HepG2 (cell line): ENCODE results near the gene CTNNA2. TPM values are rescaled to one million over a fixed set of nuclear protein-coding genes. Genes with fewer than 3 reads are reported as not detected.

Source experiments
- CREM ChIP-seq, 2 experiments: sonication (generic) in 1 of 2; formaldehyde crosslinking in 1 of 2; IDR thresholded peaks; 2 replicates each; pipeline versions ENCODE4 v1.4.0 to v1.6.1; 2016 to 2020; ENCODE audit warnings: antibody characterized with exemption in 1 of 2, mild to moderate bottlenecking in 1 of 2, missing genetic modification reagents in 1 of 2
- HMGA1 ChIP-seq: sonication (generic); formaldehyde crosslinking; conservative IDR thresholded peaks from 2 replicates; pipeline ENCODE4 v1.4.0; 2020; ENCODE audit warnings: missing genetic modification reagents
- PHF21A ChIP-seq: sonication (generic); formaldehyde crosslinking; IDR thresholded peaks from 2 replicates; pipeline ENCODE4 v1.5.0; 2020; ENCODE audit warnings: mild to moderate bottlenecking, missing genetic modification reagents
- ZNF674 ChIP-seq: sonication (generic); formaldehyde crosslinking; IDR thresholded peaks from 2 replicates; pipeline ENCODE4 v1.5.0; 2020; ENCODE audit warnings: low read depth, mild to moderate bottlenecking, missing genetic modification reagents
- polyA plus RNA-seq, 8 experiments: library from polyadenylated mRNA; depleted of rRNA in 3 of 8; stranded (reverse) in 7 of 8; unstranded in 1 of 8; fragments of >200 nt; fragmentation: Illumina TruSeq in 4 of 8; extraction: Trizol in 4 of 8; gene quantifications; 2 replicates each; pipeline versions ENCODE4 v1.2.1 to v1.2.3, GENCODE V29; 2011 to 2016; ENCODE audit warnings: low read depth in 4 of 8, missing spikeins in 1 of 8, mixed read lengths in 1 of 8; ENCODE audit not compliant: insufficient read depth in 1 of 8
- total RNA-seq, 5 experiments: library from RNA; depleted of rRNA; stranded (reverse); fragments of >200 nt; fragmentation: Illumina TruSeq; extraction: Trizol; gene quantifications; 2 replicates each; pipeline ENCODE4 v1.2.3, GENCODE V29; 2016; ENCODE audit warnings: low read depth in 1 of 5
- TF ChIP-seq, protein P1 (sequence below): sonication (generic); formaldehyde crosslinking; IDR thresholded peaks from 2 replicates; pipeline ENCODE4 v1.4.0; 2020; ENCODE audit warnings: mild to moderate bottlenecking, missing genetic modification reagents, borderline replicate concordance
- TF ChIP-seq, protein P2 (sequence below): sonication (generic); formaldehyde crosslinking; IDR thresholded peaks from one replicate; pipeline ENCODE4 v1.5.1; 2020; ENCODE audit warnings: mild to moderate bottlenecking, missing genetic modification reagents; ENCODE audit errors: not compliant biosample characterization
- TF ChIP-seq, protein P3 (sequence below): sonication (generic); formaldehyde crosslinking; IDR thresholded peaks from 2 replicates; pipeline ENCODE4 v1.8.0; 2023; ENCODE audit warnings: mild to moderate bottlenecking, missing genetic modification reagents

CTNNA2 gene
- total and polyA plus RNA-seq, 2 of the 13 experiments (the other 11 are each of a cell fraction or from before 2014, with no cell fraction given): not detected

DNA sequence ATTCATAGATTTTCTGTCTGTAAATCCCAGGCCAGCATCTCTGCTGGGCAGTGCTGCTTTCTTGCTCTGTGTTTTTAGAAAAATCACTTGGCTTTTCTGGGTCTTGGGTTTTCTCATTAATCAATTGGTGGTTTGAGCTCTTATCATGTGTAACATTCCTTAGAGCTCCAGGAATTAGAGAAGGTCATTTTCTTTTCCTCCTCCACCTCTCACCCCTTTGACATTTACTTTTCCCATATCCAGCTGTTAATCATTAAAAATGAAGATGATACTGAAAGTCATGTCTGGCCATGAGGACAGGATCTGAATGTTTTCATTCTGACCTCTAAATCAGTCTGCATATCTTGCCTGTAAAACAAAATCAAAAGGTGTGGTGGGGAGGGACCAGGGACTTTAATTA lies 680.7 kb downstream of the CTNNA2 start (continued):
- TF ChIP-seq, protein P1, sequence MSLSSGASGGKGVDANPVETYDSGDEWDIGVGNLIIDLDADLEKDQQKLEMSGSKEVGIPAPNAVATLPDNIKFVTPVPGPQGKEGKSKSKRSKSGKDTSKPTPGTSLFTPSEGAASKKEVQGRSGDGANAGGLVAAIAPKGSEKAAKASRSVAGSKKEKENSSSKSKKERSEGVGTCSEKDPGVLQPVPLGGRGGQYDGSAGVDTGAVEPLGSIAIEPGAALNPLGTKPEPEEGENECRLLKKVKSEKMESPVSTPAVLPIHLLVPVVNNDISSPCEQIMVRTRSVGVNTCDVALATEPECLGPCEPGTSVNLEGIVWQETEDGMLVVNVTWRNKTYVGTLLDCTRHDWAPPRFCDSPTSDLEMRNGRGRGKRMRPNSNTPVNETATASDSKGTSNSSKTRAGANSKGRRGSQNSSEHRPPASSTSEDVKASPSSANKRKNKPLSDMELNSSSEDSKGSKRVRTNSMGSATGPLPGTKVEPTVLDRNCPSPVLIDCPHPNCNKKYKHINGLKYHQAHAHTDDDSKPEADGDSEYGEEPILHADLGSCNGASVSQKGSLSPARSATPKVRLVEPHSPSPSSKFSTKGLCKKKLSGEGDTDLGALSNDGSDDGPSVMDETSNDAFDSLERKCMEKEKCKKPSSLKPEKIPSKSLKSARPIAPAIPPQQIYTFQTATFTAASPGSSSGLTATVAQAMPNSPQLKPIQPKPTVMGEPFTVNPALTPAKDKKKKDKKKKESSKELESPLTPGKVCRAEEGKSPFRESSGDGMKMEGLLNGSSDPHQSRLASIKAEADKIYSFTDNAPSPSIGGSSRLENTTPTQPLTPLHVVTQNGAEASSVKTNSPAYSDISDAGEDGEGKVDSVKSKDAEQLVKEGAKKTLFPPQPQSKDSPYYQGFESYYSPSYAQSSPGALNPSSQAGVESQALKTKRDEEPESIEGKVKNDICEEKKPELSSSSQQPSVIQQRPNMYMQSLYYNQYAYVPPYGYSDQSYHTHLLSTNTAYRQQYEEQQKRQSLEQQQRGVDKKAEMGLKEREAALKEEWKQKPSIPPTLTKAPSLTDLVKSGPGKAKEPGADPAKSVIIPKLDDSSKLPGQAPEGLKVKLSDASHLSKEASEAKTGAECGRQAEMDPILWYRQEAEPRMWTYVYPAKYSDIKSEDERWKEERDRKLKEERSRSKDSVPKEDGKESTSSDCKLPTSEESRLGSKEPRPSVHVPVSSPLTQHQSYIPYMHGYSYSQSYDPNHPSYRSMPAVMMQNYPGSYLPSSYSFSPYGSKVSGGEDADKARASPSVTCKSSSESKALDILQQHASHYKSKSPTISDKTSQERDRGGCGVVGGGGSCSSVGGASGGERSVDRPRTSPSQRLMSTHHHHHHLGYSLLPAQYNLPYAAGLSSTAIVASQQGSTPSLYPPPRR: no peak
- TF ChIP-seq CREM (IDR thresholded peaks at IDR 0.05) (no peak), CREM (CRISPR knock-in tag; IDR thresholded peaks at IDR 0.05) (no peak), HMGA1 (CRISPR knock-in tag) (no peak), PHF21A (CRISPR knock-in tag) (no peak), ZNF674 (CRISPR knock-in tag) (no peak)
- TF ChIP-seq, protein P2, sequence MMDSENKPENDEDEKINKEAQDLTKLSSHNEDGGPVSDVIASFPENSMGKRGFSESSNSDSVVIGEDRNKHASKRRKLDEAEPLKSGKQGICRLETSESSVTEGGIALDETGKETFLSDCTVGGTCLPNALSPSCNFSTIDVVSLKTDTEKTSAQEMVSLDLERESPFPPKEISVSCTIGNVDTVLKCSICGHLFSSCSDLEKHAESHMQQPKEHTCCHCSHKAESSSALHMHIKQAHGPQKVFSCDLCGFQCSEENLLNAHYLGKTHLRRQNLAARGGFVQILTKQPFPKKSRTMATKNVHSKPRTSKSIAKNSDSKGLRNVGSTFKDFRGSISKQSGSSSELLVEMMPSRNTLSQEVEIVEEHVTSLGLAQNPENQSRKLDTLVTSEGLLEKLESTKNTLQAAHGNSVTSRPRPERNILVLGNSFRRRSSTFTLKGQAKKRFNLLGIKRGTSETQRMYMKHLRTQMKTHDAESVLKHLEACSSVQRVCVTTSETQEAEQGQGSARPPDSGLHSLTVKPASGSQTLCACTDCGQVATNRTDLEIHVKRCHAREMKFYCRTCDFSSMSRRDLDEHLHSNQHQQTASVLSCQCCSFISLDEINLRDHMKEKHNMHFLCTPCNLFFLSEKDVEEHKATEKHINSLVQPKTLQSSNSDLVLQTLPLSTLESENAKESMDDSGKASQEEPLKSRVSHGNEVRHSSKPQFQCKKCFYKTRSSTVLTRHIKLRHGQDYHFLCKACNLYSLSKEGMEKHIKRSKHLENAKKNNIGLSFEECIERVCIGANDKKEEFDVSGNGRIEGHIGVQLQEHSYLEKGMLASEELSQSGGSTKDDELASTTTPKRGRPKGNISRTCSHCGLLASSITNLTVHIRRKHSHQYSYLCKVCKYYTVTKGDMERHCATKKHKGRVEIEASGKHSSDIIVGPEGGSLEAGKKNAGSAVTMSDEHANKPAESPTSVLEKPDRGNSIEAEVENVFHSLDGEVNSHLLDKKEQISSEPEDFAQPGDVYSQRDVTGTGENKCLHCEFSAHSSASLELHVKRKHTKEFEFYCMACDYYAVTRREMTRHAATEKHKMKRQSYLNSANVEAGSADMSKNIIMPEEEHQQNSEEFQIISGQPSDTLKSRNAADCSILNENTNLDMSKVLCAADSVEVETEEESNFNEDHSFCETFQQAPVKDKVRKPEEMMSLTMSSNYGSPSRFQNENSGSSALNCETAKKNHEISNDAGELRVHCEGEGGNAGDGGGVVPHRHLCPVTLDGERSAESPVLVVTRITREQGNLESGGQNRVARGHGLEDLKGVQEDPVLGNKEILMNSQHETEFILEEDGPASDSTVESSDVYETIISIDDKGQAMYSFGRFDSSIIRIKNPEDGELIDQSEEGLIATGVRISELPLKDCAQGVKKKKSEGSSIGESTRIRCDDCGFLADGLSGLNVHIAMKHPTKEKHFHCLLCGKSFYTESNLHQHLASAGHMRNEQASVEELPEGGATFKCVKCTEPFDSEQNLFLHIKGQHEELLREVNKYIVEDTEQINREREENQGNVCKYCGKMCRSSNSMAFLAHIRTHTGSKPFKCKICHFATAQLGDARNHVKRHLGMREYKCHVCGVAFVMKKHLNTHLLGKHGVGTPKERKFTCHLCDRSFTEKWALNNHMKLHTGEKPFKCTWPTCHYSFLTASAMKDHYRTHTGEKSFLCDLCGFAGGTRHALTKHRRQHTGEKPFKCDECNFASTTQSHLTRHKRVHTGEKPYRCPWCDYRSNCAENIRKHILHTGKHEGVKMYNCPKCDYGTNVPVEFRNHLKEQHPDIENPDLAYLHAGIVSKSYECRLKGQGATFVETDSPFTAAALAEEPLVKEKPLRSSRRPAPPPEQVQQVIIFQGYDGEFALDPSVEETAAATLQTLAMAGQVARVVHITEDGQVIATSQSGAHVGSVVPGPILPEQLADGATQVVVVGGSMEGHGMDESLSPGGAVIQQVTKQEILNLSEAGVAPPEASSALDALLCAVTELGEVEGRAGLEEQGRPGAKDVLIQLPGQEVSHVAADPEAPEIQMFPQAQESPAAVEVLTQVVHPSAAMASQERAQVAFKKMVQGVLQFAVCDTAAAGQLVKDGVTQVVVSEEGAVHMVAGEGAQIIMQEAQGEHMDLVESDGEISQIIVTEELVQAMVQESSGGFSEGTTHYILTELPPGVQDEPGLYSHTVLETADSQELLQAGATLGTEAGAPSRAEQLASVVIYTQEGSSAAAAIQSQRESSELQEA (CRISPR knock-in tag): no peak
- TF ChIP-seq, protein P3, sequence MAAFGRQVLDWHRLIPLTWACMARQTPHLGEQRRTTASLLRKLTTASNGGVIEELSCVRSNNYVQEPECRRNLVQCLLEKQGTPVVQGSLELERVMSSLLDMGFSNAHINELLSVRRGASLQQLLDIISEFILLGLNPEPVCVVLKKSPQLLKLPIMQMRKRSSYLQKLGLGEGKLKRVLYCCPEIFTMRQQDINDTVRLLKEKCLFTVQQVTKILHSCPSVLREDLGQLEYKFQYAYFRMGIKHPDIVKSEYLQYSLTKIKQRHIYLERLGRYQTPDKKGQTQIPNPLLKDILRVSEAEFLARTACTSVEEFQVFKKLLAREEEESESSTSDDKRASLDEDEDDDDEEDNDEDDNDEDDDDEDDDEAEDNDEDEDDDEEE (CRISPR knock-in tag): no peak
